GM12878 (cell line): ENCODE results near the gene SNED1. TPM values are rescaled to one million over a fixed set of nuclear protein-coding genes. Genes with fewer than 3 reads are reported as not detected.

Experiments
- ATAC-seq: fragments of 200-7000 bp; cut with Tn5 transposase; 3 replicates; pipeline ENCODE4 v1.9.1; 2020; ENCODE audit warnings: mild to moderate bottlenecking, moderate library complexity
- BruUV-seq: library from RNA; stranded (reverse); fragments of 400-500 nt; replicated peaks from 2 replicates; lab custom pipeline; 2021; lab: Mats Ljungman, UMichigan
- CTCF ChIA-PET: fragments of 300-600 bp; sonication (Branson Sonifier 250); formaldehyde crosslinking; extraction: SDS; loops from one replicate; lab custom pipeline; 2021; ENCODE audit warnings: inconsistent platforms; lab: Yijun Ruan, JAX
- POLR2A ChIA-PET: fragments of 350-600 bp; formaldehyde crosslinking; extraction: SDS; loops from one replicate; lab custom pipeline; 2021; ENCODE audit warnings: inconsistent platforms; lab: Charles Lee
- RAD21 ChIA-PET: fragments of 300-600 bp; sonication (Branson Sonifier 250); formaldehyde crosslinking; loops from one replicate; lab custom pipeline; 2023; ENCODE audit warnings: antibody characterized with exemption; ENCODE audit not compliant: unreplicated experiment; lab: Charles Lee
- SMC1A ChIA-PET: fragments of 300-600 bp; sonication (Branson Sonifier 250); formaldehyde crosslinking; loops from one replicate; lab custom pipeline; 2023; ENCODE audit not compliant: unreplicated experiment, uncharacterized antibody; lab: Charles Lee
- DNase-seq: peaks from one replicate; pipeline ENCODE4 v3.0.0-alpha.2; 2011; ENCODE audit warnings: low read depth, low spot score
- FAIRE-seq: peaks from 3 replicates; lab custom pipeline; 2011; peaks lifted over from hg19 to GRCh38; lab: Jason Lieb, UNC
- H2AFZ ChIP-seq: 2 replicates; pipeline ENCODE4 v1.6.0; 2011; ENCODE audit warnings: low read depth, low read length, control low read depth; ENCODE audit not compliant: control insufficient read depth
- H3K27ac ChIP-seq: 2 replicates; pipeline ENCODE4 v1.5.1; 2011; ENCODE audit warnings: control low read depth; ENCODE audit not compliant: control insufficient read depth, insufficient read depth
- H3K27me3 ChIP-seq, 2 experiments: replicated peaks in 1 of 2; 2 replicates each; pipeline versions ENCODE4 v1.6.0 to v1.6.1; 2011; ENCODE audit warnings: low read length in 1 of 2; ENCODE audit not compliant: control insufficient read depth in 2 of 2, insufficient read depth in 2 of 2
- H3K36me3 ChIP-seq, 2 experiments: 2 replicates each; pipeline ENCODE4 v1.5.1; 2011; ENCODE audit warnings: low read length in 1 of 2; ENCODE audit not compliant: control insufficient read depth in 2 of 2, insufficient read depth in 2 of 2
- H3K4me1 ChIP-seq: 2 replicates; pipeline ENCODE4 v1.6.1; 2011; ENCODE audit warnings: mild to moderate bottlenecking, low read length, moderate library complexity, mixed read lengths; ENCODE audit not compliant: control insufficient read depth, insufficient read depth
- H3K4me2 ChIP-seq: 2 replicates; pipeline ENCODE4 v1.6.0; 2011; ENCODE audit warnings: control low read depth; ENCODE audit not compliant: control insufficient read depth, insufficient read depth
- H3K4me3 ChIP-seq: fragments of 200-600 bp; sonication (generic); 2 replicates; pipeline ENCODE4 v1.5.1; 2016
- H3K79me2 ChIP-seq: 2 replicates; pipeline ENCODE4 v1.6.0; 2011; ENCODE audit warnings: low read length; ENCODE audit not compliant: control insufficient read depth, insufficient read depth
- H3K9ac ChIP-seq: 2 replicates; pipeline ENCODE4 v1.8.0; 2011; ENCODE audit warnings: low read length, control low read depth, mixed read lengths; ENCODE audit not compliant: control insufficient read depth, insufficient read depth
- H3K9me3 ChIP-seq: replicated peaks from 3 replicates; pipeline ENCODE4 v1.5.1; 2011; ENCODE audit warnings: mild to moderate bottlenecking, low read length; ENCODE audit not compliant: control insufficient read depth, insufficient read depth
- H4K20me1 ChIP-seq: 2 replicates; pipeline ENCODE4 v1.6.0; 2011; ENCODE audit not compliant: control insufficient read depth, insufficient read depth
- EZH2 ChIP-seq: IDR thresholded peaks from 2 replicates; pipeline ENCODE4 v1.6.1; 2012; ENCODE audit warnings: low read depth, mild to moderate bottlenecking, control low read depth, inconsistent platforms, low read length, borderline replicate concordance; ENCODE audit not compliant: control insufficient read depth
- GABPA ChIP-seq: IDR thresholded peaks from 2 replicates; pipeline ENCODE4 v1.6.1; 2014; ENCODE audit warnings: antibody characterized with exemption, low read depth, mild to moderate bottlenecking, inconsistent platforms
- MAX ChIP-seq: IDR thresholded peaks from 2 replicates; pipeline ENCODE4 v1.6.1; 2012; ENCODE audit warnings: low read depth, low read length, improper control_type of control experiment
- NFYB ChIP-seq: IDR thresholded peaks from 2 replicates; pipeline ENCODE4 v1.6.1; 2011; ENCODE audit warnings: low read depth, mild to moderate bottlenecking, low read length, improper control_type of control experiment, moderate library complexity; ENCODE audit not compliant: insufficient read depth
- RCOR1 ChIP-seq: conservative IDR thresholded peaks from 2 replicates; pipeline ENCODE4 v1.6.1; 2012; ENCODE audit warnings: low read depth, low read length, improper control_type of control experiment
- WGBS: methylation state at CpG from one replicate; pipeline ENCODE4 v1.1.6; 2016; ENCODE audit warnings: low lambda C conversion rate; ENCODE audit not compliant: insufficient replicate concordance, insufficient coverage; ENCODE audit errors: missing lambda C conversion rate; 5-methylcytosine and 5-hydroxymethylcytosine counted together
- in situ Hi-C: fragments of 300-500 bp; cut with MboI; formaldehyde crosslinking; loops from 9 replicates; pipeline ENCODE4 v1.14.3; 2018; ENCODE audit warnings: mixed read lengths
- intact Hi-C: fragments of 100-400 bp; cut with micrococcal nuclease; formaldehyde crosslinking; loops from one replicate; pipeline ENCODE4 v1.14.2; 2022; ENCODE audit not compliant: unreplicated experiment
- polyA plus RNA-seq, 11 experiments: library from polyadenylated mRNA; depleted of rRNA in 4 of 11; unstranded in 6 of 11; stranded (reverse) in 5 of 11; fragments of >200 nt; fragmentation: Nextera tagmentation in 4 of 11; fragmentation: Illumina TruSeq in 1 of 11; extraction: Ambion mirVana in 4 of 11; extraction: Trizol in 1 of 11; gene quantifications; 1 replicate in 1 of 11; 2 replicates in 10 of 11; pipeline versions ENCODE4 v1.2.1 to v1.2.3, GENCODE V29; 2011 to 2016; ENCODE audit warnings: inconsistent platforms in 2 of 11, missing spikeins in 2 of 11, low read depth in 1 of 11
- total RNA-seq, 4 experiments: library from RNA; depleted of rRNA in 3 of 4; stranded (reverse); fragments of >200 nt in 3 of 4; fragmentation: Illumina TruSeq in 1 of 4; extraction: Trizol in 1 of 4; gene quantifications; 2 replicates each; pipeline versions ENCODE4 v1.2.1 to v1.2.3, GENCODE V29; 2013 to 2021
- TF ChIP-seq, protein P1 (sequence below): IDR thresholded peaks from 2 replicates; pipeline ENCODE4 v1.6.1; 2012; ENCODE audit warnings: low read depth, low read length, improper control_type of control experiment

Gene SNED1
- total and polyA plus RNA-seq, 10 of the 15 experiments (the other 5 are each of a cell fraction or from before 2014, with no cell fraction given) = 0.05 to 8.4 (median 3.0) TPM

- Histone ChIP-seq H3K27me3 (no peaks in the 10 kb centered on the region; a peak in 1 of 4 replicates), H3K27ac (no peak overlapping the region), H3K79me2 (no peaks in the 10 kb centered on the region), H2AFZ (no peak overlapping the region), H3K9me3 (no peaks in the 10 kb centered on the region), H3K4me1 (no peaks in the 10 kb centered on the region)
- no TSS peak for BruUV-seq
- POLR2A ChIA-PET = interaction anchor here (0.6 kb wide), 1 partner anchor 59 kb away, joined by 3 read pairs; no protein-coding TSS in a partner anchor
- no peak for ATAC-seq
- CTCF ChIA-PET = interaction anchor here (0.6 kb wide), 1 partner anchor 470 kb away, joined by 3 read pairs; no protein-coding TSS in a partner anchor
- in situ Hi-C loops = no loop called here
- FAIRE-seq = no peak
- no peak for DNase-seq
- TF ChIP-seq GABPA (no peak), MAX (no peak), RCOR1 (no peak), EZH2 (no peak), NFYB (no peak)
- TF ChIP-seq, protein P1, sequence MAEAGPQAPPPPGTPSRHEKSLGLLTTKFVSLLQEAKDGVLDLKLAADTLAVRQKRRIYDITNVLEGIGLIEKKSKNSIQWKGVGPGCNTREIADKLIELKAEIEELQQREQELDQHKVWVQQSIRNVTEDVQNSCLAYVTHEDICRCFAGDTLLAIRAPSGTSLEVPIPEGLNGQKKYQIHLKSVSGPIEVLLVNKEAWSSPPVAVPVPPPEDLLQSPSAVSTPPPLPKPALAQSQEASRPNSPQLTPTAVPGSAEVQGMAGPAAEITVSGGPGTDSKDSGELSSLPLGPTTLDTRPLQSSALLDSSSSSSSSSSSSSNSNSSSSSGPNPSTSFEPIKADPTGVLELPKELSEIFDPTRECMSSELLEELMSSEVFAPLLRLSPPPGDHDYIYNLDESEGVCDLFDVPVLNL = no peak
- TF ChIP-seq, all 136 proteins: peak for 0
- ChIA-PET SMC1A (no interaction called here), RAD21 (no interaction called here)
- Histone ChIP-seq H3K9ac (no peak overlapping the region), H4K20me1 (no peaks in the 10 kb centered on the region), H3K4me3 (no peak overlapping the region), H3K36me3 (no peaks in the 10 kb centered on the region), H3K4me2 (no peak overlapping the region)
- intact Hi-C loops = no loop called here
- 72% methylated on average over 23 of the region's 23 CpGs for WGBS
These were observed 66.5 kb downstream of the SNED1 start for GRCh38 chr2:241064802-241065354.
